ENCODE results near the gene ARMS2.

DNA sequence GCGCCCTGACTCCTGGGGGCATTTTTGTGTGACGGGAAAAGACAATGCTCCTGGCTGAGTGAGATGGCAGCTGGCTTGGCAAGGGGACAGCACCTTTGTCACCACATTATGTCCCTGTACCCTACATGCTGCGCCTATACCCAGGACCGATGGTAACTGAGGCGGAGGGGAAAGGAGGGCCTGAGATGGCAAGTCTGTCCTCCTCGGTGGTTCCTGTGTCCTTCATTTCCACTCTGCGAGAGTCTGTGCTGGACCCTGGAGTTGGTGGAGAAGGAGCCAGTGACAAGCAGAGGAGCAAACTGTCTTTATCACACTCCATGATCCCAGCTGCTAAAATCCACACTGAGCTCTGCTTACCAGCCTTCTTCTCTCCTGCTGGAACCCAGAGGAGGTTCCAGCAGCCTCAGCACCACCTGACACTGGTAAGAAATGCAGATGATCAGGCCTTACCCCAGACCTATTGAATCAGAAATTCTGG lies at the start of gene ARMS2:
- TF ChIP-seq, protein P1, sequence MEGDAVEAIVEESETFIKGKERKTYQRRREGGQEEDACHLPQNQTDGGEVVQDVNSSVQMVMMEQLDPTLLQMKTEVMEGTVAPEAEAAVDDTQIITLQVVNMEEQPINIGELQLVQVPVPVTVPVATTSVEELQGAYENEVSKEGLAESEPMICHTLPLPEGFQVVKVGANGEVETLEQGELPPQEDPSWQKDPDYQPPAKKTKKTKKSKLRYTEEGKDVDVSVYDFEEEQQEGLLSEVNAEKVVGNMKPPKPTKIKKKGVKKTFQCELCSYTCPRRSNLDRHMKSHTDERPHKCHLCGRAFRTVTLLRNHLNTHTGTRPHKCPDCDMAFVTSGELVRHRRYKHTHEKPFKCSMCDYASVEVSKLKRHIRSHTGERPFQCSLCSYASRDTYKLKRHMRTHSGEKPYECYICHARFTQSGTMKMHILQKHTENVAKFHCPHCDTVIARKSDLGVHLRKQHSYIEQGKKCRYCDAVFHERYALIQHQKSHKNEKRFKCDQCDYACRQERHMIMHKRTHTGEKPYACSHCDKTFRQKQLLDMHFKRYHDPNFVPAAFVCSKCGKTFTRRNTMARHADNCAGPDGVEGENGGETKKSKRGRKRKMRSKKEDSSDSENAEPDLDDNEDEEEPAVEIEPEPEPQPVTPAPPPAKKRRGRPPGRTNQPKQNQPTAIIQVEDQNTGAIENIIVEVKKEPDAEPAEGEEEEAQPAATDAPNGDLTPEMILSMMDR (IDR thresholded peaks at IDR 0.05; ENCODE audit: borderline replicate concordance, extremely low read depth, low read length, poor library complexity, severe bottlenecking) = no peak
- TF ChIP-seq EZH2 (IDR thresholded peaks at IDR 0.05; ENCODE audit: borderline replicate concordance, low read depth, low read length, severe bottlenecking) = no peak
